Right ventricle myocardium superior (tissue), 1 donor: ENCODE measurements around the gene ARHGAP18. TPM values are rescaled to one million over a fixed set of nuclear protein-coding genes. Genes with fewer than 3 reads are reported as not detected.

Source experiments
- ATAC-seq: fragments of 200-7000 bp; cut with Tn5 transposase; one replicate; pipeline ENCODE4 v1.9.1; 2020; ENCODE audit warnings: mild to moderate bottlenecking; ENCODE audit not compliant: poor library complexity
- DNase-seq: peaks from one replicate; pipeline ENCODE4 v3.0.0-alpha.2; 2020
- intact Hi-C: fragments of 100-400 bp; cut with DNase I; formaldehyde crosslinking; loops from one replicate; pipeline ENCODE4 v1.11.2; 2022
- total RNA-seq: library from RNA; stranded (reverse); fragmentation: NEBNext Ultra II Directional; extraction: Animal tissue kit (Norgen Biotek cat#: 25700); gene quantifications from one replicate; pipeline ENCODE4 v1.2.1, GENCODE V29; 2021
- donor health status: DM: no; HTN: yes; CAD: no; lungs with severe emphysema.

ARHGAP18 gene
- total RNA-seq, 1 donor from 2014 or later, result 7.9 TPM

GRCh38 chr6:129635396-129636130 lies 74.4 kb downstream of the ARHGAP18 start:
- intact Hi-C loops, result no loop called here
- DNase-seq (no peak), ATAC-seq (peak; percentile 41)

- DNase-seq (no peak), ATAC-seq (no peak)
- intact Hi-C loops, result no loop called here
Measured at GRCh38 chr6:129634411-129635230, 75.4 kb downstream of the ARHGAP18 start.

GRCh38 chr6:129633529-129633928 lies 76.4 kb downstream of the ARHGAP18 start:
- intact Hi-C loops, result no loop called here
- no peak for ATAC-seq

GRCh38 chr6:129632172-129632613 lies 77.8 kb downstream of the ARHGAP18 start:
- DNase-seq (no peak), ATAC-seq (no peak)
- intact Hi-C loops, result no loop called here

More at GRCh38 chr6:129633529-129633928, 76.4 kb downstream of the ARHGAP18 start:
- no peak for DNase-seq

- no peak for DNase-seq
- intact Hi-C loops, result no loop called here
- ATAC-seq, result no peak
Measured at GRCh38 chr6:129631070-129631469, 78.9 kb downstream of the ARHGAP18 start.

- ATAC-seq, result no peak
- intact Hi-C loops, result no loop called here
Measured at GRCh38 chr6:129630596-129630995, 79.4 kb downstream of the ARHGAP18 start.

GRCh38 chr6:129628101-129628815 lies 81.7 kb downstream of the ARHGAP18 start:
- intact Hi-C loops, result no loop called here
- no peak for DNase-seq
- ATAC-seq, result no peak

More at GRCh38 chr6:129630596-129630995, 79.4 kb downstream of the ARHGAP18 start:
- no peak for DNase-seq

GRCh38 chr6:129624488-129624887 lies 85.5 kb downstream of the ARHGAP18 start:
- intact Hi-C loops, result no loop called here
- DNase-seq (no peak), ATAC-seq (no peak)

GRCh38 chr6:129623008-129623732 lies 86.8 kb downstream of the ARHGAP18 start:
- no peak for DNase-seq
- no peak for ATAC-seq
- intact Hi-C loops, result no loop called here

GRCh38 chr6:129621252-129621651 lies 88.7 kb downstream of the ARHGAP18 start:
- ATAC-seq (no peak), DNase-seq (no peak)
- intact Hi-C loops, result no loop called here

GRCh38 chr6:129620234-129620610 lies 89.8 kb downstream of the ARHGAP18 start:
- no peak for DNase-seq
- ATAC-seq, result no peak
- intact Hi-C loops, result no loop called here

- DNase-seq, result no peak
- intact Hi-C loops, result no loop called here
- ATAC-seq, result no peak
Measured at GRCh38 chr6:129619579-129620233, 90.3 kb downstream of the ARHGAP18 start.

- intact Hi-C loops, result no loop called here
- ATAC-seq, result no peak
- DNase-seq, result no peak
Measured at GRCh38 chr6:129617986-129618385, 92.0 kb downstream of the ARHGAP18 start.

- intact Hi-C loops, result no loop called here
- DNase-seq, result no peak
Measured at GRCh38 chr6:129615496-129615895, 94.5 kb downstream of the ARHGAP18 start.

GRCh38 chr6:129615020-129615419 lies 95.0 kb downstream of the ARHGAP18 start:
- intact Hi-C loops, result no loop called here
- ATAC-seq, result no peak
- DNase-seq, result no peak

More at GRCh38 chr6:129615496-129615895, 94.5 kb downstream of the ARHGAP18 start:
- ATAC-seq, result no peak

- intact Hi-C loops, result no loop called here
- ATAC-seq (no peak), DNase-seq (no peak)
Measured at GRCh38 chr6:129614464-129614863, 95.5 kb downstream of the ARHGAP18 start.

- no peak for ATAC-seq
- no peak for DNase-seq
- intact Hi-C loops, result no loop called here
Measured at GRCh38 chr6:129612440-129612839, 97.5 kb downstream of the ARHGAP18 start.

GRCh38 chr6:129609635-129610034 lies 100.3 kb downstream of the ARHGAP18 start:
- ATAC-seq, result no peak
- intact Hi-C loops, result no loop called here
- no peak for DNase-seq
